MM.1S (cell line): Measurements from ENCODE around the gene RHOJ.

Experiments used
- DNase-seq: peaks from one replicate; pipeline ENCODE4 v3.0.0-alpha.2; 2015
- H2AFZ ChIP-seq: fragments of 300-600 bp; sonication (generic); 2 replicates; pipeline ENCODE4 v1.6.0; 2016; ENCODE audit warnings: antibody characterized with exemption, low read length
- H3F3A ChIP-seq: fragments of 300-600 bp; sonication (generic); 2 replicates; pipeline ENCODE4 v1.6.1; 2016; ENCODE audit warnings: mild to moderate bottlenecking, antibody characterized with exemption, low read length, moderate library complexity, mixed read lengths; ENCODE audit not compliant: insufficient read depth
- H3K27ac ChIP-seq: fragments of 300-600 bp; sonication (generic); 2 replicates; pipeline ENCODE4 v1.5.1; 2016; ENCODE audit warnings: mild to moderate bottlenecking, low read length
- H3K27me3 ChIP-seq: fragments of 300-600 bp; sonication (generic); replicated peaks from 2 replicates; pipeline ENCODE4 v1.6.0; 2016; ENCODE audit warnings: low read length; ENCODE audit not compliant: insufficient read depth
- H3K36me3 ChIP-seq: fragments of 300-600 bp; sonication (generic); replicated peaks from 2 replicates; pipeline ENCODE4 v1.6.1; 2016; ENCODE audit warnings: mild to moderate bottlenecking, low read length, mixed read lengths; ENCODE audit not compliant: insufficient read depth
- H3K4me1 ChIP-seq: fragments of 300-600 bp; sonication (generic); 2 replicates; pipeline ENCODE4 v1.6.1; 2016; ENCODE audit warnings: low read length, mixed read lengths
- H3K4me2 ChIP-seq: fragments of 300-600 bp; sonication (generic); 2 replicates; pipeline ENCODE4 v1.6.0; 2016; ENCODE audit warnings: low read depth, low read length
- H3K4me3 ChIP-seq: fragments of 300-600 bp; sonication (generic); 2 replicates; pipeline ENCODE4 v1.5.1; 2016; ENCODE audit warnings: low read length, mixed read lengths
- H3K79me2 ChIP-seq: fragments of 300-600 bp; sonication (generic); 2 replicates; pipeline ENCODE4 v1.6.1; 2016; ENCODE audit warnings: mixed run types, low read length, mixed read lengths
- H3K9ac ChIP-seq: fragments of 300-600 bp; sonication (generic); 2 replicates; pipeline ENCODE4 v1.6.1; 2016; ENCODE audit warnings: low read length, mixed read lengths
- H3K9me2 ChIP-seq: fragments of 300-600 bp; sonication (generic); replicated peaks from 2 replicates; pipeline ENCODE4 v1.6.1; 2016; ENCODE audit warnings: mild to moderate bottlenecking, low read length, mixed read lengths; ENCODE audit not compliant: insufficient read depth
- H3K9me3 ChIP-seq: fragments of 300-600 bp; sonication (generic); replicated peaks from 2 replicates; pipeline ENCODE4 v1.6.1; 2016; ENCODE audit warnings: mild to moderate bottlenecking, low read length, mixed read lengths; ENCODE audit not compliant: insufficient read depth
- H4K20me1 ChIP-seq: fragments of 300-600 bp; sonication (generic); 2 replicates; pipeline ENCODE4 v1.6.1; 2016; ENCODE audit warnings: mild to moderate bottlenecking, low read length, moderate library complexity, mixed read lengths; ENCODE audit not compliant: insufficient read depth
- CTCF ChIP-seq: fragments of 300-600 bp; sonication (generic); IDR thresholded peaks from 2 replicates; pipeline ENCODE4 v1.5.1; 2016; ENCODE audit warnings: antibody characterized with exemption, low read length, mixed read lengths
- EZH2 ChIP-seq: fragments of 300-600 bp; sonication (generic); optimal IDR thresholded peaks from 2 replicates; pipeline ENCODE3; 2017; ENCODE audit warnings: low read depth, mild to moderate bottlenecking, antibody characterized with exemption, low read length, mixed read lengths
- EZH2phosphoT487 ChIP-seq: fragments of 300-600 bp; sonication (generic); IDR thresholded peaks from 2 replicates; pipeline ENCODE4 v1.6.1; 2018; ENCODE audit warnings: antibody characterized with exemption, low read length

RHOJ gene

GRCh38 chr14:63210812-63211211 is 6.6 kb downstream of the RHOJ start:
- Histone ChIP-seq H3K9me3 (no peaks in the 10 kb centered on the region), H4K20me1 (no peaks in the 10 kb centered on the region), H3K27me3 (no peaks in the 10 kb centered on the region), H2AFZ (no peak overlapping the region), H3K4me3 (no peak overlapping the region), H3K9ac (no peak overlapping the region), H3K4me1 (no peaks in the 10 kb centered on the region), H3K79me2 (no peaks in the 10 kb centered on the region), H3K4me2 (no peak overlapping the region), H3K36me3 (no peaks in the 10 kb centered on the region), H3F3A (no peaks in the 10 kb centered on the region), H3K27ac (no peak overlapping the region), H3K9me2 (no peaks in the 10 kb centered on the region)
- no peak for TF ChIP-seq EZH2
- TF ChIP-seq EZH2phosphoT487: no peak
- TF ChIP-seq CTCF: no peak
- no peak for DNase-seq

GRCh38 chr14:63212209-63212608 is 8.0 kb downstream of the RHOJ start:
- Histone ChIP-seq H3K9ac (no peak overlapping the region), H3K4me1 (no peaks in the 10 kb centered on the region), H3K4me2 (no peak overlapping the region), H4K20me1 (no peaks in the 10 kb centered on the region), H3F3A (no peaks in the 10 kb centered on the region), H3K9me2 (no peaks in the 10 kb centered on the region), H3K9me3 (no peaks in the 10 kb centered on the region), H3K36me3 (no peaks in the 10 kb centered on the region), H3K27me3 (no peaks in the 10 kb centered on the region), H2AFZ (no peak overlapping the region), H3K4me3 (no peak overlapping the region), H3K79me2 (no peaks in the 10 kb centered on the region), H3K27ac (no peak overlapping the region)
- TF ChIP-seq CTCF (no peak), EZH2 (no peak), EZH2phosphoT487 (no peak)
- DNase-seq: no peak

- Histone ChIP-seq H4K20me1 (no peaks in the 10 kb centered on the region), H3K27me3 (no peaks in the 10 kb centered on the region), H3K9me2 (no peaks in the 10 kb centered on the region), H3K9ac (no peak overlapping the region), H3K79me2 (no peaks in the 10 kb centered on the region), H2AFZ (no peak overlapping the region), H3K27ac (no peak overlapping the region), H3K9me3 (no peaks in the 10 kb centered on the region), H3F3A (no peaks in the 10 kb centered on the region), H3K4me2 (no peak overlapping the region), H3K4me1 (no peaks in the 10 kb centered on the region), H3K4me3 (no peak overlapping the region), H3K36me3 (no peaks in the 10 kb centered on the region)
- no peak for TF ChIP-seq EZH2phosphoT487
- TF ChIP-seq EZH2: no peak
- TF ChIP-seq CTCF: no peak
- no peak for DNase-seq
Measured at GRCh38 chr14:63212776-63213500, 8.7 kb downstream of the RHOJ start.
